ENCODE results near the gene ARHGAP26.

The ARHGAP26 gene

DNA sequence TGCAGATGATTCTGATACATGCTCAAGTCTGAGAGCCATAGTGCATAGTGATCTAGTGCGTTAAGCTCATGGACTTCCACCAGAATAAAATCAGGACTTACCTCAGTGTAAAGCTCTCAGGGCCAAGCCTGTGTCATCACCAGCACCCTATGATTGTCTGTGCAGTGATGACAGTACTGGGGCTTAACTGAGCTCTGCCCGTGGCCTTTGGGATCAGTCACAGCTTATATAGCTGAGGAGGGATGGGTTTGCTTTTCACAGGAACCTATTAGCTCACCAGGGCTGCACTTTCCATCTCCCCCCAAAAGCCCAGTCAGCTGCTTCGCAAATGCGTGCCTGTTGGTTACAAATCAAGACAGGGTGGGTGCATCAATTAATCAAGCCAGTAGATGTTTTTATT, 386.4 kb downstream of the ARHGAP26 start:
- no peak for DNase-seq (ENCODE audit: low read depth, low spot score)

DNA sequence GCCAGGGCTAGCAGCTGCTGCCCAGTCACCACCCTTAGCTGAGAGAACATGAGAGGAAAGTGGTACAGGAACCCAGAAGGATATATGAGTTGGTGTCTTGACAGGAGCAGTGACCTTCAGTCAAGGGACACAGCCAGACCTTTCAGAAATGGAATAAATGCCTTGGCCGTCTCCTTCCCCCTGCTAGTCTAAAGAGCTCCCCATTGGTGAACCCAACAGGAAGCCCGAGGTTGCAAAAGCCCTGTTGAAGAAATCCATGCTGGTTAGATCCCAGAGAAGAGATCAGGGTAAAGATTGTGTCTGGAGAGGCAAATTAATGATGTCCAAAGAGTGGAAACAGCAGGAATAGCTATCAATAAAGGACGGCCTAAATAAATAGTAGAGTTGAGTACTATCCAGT, 388.9 kb downstream of the ARHGAP26 start:
- no peak for DNase-seq (ENCODE audit: low read depth, low spot score)

DNA sequence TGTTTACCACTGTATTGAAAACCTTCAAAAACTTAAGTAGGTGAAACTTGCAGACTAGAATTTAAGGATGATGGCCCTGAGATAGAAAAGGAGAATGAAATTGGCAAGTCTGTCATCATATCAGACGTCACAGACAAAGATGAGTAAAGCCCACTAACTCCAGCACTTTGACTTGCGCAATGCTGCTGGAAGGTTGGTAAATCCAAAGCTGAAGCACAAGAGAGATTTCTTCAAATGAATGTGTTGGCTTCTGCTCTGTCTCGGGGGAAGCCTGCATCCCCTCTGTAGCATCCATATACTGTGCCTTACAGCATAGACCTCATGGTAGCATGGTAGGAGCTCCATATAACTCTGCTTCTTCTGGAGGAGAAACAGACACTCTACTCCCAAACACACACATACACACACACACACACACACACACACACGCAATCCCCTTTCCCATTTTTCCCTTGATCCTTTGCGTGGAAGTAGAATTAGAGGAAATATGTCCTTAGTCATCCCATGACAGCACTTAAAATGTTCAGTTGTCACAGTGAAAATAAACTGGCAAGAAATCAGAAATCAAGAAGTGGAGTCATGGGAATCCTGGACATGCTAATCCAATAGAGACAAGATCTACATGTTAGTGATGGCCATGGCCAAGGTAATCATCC, 391.8 kb downstream of the ARHGAP26 start:
- no peak for DNase-seq (ENCODE audit: low read depth, low spot score)

DNA sequence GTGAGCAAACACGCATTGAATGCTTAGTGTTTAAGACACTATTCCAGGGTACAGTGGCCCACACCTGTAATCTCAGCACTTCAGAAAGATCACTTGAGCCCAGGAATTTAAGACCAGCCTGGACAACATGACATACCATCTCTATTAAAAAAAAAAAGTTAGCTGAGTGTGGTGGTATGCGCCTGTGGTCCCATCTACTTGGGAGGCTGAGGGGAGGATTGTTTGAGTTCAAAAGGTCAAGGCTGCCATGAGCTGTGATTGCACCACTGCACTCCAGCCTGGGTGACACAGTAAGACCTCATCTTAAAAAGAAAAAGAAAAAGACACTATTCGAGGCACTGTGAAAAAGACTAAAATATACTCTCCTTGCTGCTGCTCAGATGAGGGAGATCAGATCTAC, 392.6 kb downstream of the ARHGAP26 start:
- DNase-seq (ENCODE audit: low read depth, low spot score) = no peak

DNA sequence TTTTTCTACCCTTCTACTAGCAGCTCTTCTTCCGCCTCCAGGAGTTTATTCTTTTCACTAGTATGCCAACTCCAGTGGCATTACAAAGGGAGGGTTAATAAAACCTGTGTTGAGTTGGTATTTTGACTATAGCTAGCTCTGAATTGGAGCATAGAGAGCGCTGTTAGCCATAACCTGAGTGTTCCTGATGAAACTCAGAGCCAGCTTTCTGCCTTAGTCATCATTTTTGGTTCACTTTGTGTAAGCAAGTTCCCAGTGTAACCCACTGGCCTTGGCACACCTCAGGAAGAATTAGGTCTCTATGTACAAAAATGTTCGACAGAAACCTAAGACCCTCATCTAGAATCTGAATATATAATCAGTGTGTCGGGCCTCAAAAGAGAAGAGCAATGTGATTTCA, 394.4 kb downstream of the ARHGAP26 start:
- DNase-seq (ENCODE audit: low read depth, low spot score) = no peak

DNA sequence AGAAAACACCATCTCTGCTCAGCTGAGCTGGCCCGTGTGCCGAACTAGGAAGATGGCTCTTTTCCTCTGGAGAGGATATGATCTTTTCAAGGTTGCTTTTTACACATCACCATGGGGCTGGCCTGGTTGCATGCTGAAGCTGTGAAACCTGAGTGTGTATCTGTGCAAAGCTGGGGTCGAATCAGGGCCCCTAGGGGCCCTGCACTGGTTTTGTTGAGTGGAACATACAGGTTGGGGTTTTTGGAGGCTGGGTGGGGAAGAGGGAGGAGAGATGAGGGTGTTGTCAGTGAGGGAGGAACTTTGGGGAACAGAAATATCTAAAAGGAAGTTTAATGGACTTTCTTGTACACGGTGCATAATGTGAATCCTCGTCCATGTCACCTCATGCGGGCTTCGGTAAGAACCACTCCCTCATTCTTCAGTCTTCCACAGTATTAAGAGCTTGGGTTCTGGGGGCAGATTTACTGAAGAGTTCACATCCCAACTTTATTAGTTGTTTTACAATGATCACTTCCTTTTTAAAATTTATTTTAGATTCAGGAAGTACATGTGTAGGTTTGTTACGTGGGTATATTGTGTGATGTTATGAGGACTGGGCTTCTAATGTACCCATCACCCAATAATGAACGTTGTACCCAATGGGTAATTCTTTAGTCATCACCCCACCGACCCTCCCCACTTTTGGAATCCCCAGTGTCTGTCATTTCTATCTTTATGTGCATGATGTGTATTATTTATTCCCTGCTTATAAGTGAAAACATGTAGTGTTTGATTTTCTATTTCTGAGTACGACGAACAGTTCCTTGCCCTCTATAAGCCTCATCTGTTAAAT, 395.1 kb downstream of the ARHGAP26 start:
- no peak for DNase-seq (ENCODE audit: low read depth, low spot score)

DNA sequence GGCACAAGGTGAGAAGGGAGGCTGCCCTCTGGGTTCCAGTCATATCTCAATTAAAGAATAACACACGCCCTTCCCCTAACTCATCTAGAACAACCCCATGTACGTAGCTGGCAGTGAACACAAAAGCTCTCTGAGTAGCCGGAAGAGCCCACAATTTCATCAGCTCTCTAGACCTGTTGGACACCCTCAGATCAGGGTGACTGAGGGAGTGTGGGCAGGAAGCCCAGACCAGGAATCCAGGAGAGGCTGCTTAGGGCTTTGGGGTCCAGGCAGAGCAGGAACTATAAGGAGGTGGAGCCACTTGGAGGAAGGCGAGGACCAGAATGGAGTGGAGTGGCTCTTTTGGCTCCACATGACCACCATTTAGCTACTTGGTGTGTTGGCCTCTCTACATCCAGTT, 395.9 kb downstream of the ARHGAP26 start:
- no peak for DNase-seq (ENCODE audit: low read depth, low spot score)

DNA sequence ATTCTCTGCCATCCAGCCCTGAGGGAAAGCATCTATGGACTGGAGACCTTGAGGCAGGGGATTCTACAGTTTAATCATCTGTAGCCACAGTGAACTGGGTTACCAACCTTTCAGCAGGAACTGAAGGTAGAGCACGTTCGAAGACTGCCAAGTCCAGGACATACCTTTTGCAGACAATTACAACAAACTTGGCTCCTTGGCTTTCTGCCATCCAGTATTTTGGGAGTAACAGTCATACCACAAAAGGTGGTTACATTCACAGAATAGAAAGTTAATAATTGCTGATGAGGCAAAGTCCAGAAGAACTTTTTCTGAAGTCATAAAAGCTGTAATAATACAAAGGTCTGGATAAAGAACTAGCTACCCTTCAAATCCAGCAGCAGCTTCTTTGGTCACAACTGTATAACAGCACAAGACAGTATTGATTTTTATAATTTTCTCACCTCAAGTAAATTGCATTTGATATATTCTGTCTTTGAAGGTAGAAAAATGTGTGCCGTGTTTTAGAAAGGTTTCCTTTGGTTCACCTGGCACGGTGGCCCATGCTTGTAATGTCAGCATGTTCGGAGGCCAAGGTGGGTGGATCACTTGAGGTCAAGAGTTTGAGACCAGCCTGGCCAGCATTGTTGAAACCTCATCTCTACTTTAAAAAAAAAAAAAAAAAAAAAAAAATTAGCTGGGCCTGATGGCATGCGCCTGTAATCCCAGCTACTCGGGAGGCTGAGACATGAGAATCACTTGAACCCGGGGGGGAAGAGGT, 396.7 kb downstream of the ARHGAP26 start:
- no peak for DNase-seq (ENCODE audit: low read depth, low spot score)

DNA sequence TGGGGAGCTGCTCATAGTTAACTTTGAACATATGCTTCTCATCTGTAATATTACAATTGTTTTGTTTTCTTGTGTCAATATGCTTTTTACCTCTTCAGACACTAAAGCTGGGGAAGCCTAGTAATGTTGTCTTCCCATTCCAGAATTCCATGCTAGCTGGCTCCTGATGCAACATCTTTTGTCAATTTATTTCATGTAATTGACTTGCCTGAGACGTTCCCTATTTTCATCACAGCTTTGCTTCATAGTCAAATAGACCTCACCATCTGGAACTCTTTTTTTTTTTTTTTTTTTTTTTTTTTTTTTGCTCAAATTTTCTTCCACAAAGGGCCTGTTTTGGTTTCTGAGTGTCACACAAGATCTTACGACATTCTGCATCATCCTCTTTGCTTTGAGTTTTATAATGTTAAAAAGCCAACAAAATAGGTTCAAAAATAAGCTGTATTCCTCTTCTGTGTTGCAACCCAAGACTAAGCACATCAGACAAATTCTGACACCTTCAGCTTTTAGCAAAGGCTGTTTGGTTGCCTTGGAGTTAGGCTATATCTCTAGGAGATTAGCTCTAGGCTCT, 398.1 kb downstream of the ARHGAP26 start:
- DNase-seq (ENCODE audit: low read depth, low spot score) = no peak

DNA sequence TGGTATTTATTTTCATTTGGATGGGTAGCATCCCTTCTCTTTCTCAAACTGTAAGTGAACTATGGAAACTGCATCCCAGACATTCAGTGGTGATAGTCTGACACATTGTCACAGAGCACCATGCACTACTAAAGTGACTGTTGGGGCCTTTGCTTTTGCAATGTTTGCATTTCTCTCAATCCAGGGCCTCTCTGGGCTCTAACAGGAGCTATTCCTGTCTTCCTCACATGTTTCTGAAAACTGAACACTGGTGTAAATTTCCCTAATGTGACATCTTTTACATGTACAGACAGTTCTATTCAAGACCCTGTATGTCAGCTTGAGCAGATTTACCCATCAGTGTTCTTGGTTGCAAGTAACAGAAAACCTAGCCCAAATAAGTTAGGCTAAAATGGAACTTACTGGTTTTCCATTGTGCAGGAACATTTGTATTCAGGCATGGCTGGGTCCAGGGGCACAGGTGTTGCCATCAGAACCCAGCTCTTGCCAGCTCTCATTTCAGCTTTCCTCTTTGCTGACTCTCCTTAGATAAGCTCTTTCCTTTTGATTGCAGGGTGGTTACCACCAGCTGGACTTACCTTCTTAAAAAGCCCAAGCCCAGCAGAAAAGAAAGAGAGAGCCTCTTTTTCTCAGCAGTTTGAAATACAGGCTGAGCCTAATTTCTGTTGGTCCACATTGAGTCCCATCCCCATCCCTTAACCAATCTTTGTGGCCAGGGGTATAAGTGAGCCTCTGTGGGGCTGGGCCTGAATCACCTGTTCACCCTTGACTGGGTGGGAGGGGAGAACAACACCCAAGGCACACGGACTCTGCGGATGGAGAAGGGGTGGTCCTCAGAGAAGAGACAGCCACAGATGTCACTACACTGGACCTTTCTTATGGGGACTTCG, 399.0 kb downstream of the ARHGAP26 start:
- no peak for DNase-seq (ENCODE audit: low read depth, low spot score)

DNA sequence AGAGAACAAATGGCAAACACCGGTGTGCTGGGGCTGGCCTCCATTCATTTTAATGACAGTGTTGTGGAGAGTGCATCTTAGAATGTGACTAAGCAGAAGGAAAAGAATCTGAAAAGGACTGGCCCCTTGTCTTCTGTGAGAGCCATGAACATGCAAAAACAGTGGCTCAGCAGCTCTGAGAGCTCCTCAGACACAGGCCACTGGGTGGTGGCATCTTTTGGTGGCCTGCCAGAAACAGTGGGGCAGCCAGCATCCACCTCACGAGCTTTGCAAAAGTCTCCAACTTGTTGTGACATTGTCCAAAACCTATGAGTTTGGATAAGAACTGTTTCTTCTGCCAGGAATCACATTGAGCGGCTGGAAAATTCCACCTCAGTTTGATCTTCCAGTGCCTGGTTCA, 399.9 kb downstream of the ARHGAP26 start:
- no peak for DNase-seq (ENCODE audit: low read depth, low spot score)

DNA sequence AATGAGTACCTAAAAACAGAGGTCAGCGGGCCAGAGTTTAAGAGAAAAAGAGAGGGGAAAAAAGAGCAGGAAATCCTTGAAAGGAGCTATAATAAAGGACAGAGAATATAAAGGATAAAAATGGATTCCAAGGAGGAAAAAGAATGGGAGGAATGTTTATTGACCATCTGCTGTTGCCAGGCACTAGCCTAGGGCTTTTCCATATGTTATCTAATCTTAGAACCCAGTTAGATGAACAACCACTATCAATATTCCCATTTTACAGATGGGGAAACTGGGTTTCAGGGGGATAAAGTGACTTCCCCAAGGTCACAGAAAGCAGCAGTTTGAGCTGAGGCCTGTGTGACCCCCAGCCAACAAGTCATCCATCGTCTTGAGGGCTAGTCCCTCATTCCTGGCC, 400.8 kb downstream of the ARHGAP26 start:
- DNase-seq (ENCODE audit: low read depth, low spot score) = no peak

DNA sequence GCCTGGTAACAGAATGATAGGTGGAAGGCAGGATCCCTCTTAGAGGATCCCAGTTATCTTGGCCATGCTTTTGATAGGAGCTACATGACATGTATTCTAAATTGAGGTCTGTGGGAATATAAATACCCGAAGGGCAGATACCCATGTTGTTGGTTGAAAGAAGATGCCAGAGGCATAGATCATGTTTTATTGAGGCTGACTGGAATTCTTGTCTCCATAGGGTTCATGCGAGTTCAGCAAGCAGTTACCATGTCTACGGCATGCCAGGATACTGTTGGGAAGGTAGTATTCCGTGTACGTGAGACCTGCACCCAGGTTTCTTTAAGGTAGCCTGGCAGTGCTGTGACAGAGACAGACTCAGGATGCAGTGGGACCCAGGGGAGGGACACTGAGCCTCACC, 402.6 kb downstream of the ARHGAP26 start:
- no peak for DNase-seq (ENCODE audit: low read depth, low spot score)

DNA sequence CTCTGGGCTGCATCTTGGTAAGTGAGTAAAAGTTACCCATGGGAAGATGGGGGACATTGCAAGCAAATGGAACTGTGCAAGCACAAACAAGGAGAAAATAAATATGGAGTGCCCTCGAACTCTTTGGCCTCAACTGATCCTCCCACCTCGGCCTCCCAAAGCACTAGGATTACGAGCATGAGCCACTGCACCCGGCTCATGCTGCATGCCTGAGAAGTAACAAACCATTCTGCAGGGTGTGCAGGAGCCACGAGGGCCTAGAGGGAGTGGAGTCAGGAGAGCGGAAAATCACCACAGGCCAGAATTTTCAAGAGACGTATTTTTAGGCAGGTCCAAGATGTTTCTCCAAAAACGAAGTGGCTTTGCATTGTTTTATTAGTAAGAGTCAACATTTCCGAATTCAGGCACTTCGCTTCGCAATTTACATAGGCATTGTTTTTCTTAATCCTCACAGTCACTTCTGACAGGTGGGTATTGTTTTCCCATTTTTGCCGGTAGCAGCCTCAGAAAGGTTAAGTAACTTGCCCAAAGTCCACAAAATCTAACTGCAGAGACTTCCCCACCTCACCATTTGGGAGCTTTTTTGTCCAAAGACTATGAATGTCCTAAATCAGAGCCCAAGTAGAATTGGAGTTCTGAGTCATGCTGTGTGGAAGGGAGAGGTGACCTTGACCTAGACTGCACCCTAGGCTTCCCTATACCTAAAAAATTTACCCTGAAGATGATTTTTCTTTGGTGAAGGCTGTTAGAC, 403.1 kb downstream of the ARHGAP26 start:
- DNase-seq (ENCODE audit: low read depth, low spot score) = no peak

DNA sequence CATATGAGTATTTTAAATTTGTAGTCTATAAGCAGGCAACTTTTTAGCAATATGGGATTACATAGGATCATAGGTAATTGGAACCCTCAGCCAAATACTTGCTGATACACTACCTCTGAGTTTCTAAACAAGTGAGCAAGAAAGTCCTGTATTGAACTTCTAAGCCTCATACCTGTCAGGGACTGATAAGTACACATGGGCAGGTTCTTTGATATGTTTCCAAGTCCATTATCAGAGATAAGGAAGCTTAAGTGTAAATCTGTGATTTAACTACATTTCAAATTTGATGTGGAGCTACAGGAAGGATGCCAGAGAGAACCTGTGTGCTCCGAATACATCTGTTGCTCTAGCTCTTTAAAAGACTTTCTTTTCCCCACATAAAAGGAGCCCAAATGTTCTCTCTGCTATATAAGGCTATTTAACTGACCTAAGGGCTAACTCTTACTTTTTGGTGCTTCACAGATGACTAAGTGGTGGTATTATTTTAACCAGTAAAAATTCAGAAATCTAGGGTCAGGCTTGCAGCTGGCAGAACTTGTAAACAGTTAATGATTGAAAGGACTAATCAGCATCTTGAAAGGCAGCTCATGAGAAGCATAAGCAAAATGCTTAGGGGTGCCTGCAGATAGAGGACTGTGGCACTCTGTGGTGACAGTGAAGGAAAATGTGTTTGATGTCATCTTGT, 404.7 kb downstream of the ARHGAP26 start:
- no peak for DNase-seq (ENCODE audit: low read depth, low spot score)

DNA sequence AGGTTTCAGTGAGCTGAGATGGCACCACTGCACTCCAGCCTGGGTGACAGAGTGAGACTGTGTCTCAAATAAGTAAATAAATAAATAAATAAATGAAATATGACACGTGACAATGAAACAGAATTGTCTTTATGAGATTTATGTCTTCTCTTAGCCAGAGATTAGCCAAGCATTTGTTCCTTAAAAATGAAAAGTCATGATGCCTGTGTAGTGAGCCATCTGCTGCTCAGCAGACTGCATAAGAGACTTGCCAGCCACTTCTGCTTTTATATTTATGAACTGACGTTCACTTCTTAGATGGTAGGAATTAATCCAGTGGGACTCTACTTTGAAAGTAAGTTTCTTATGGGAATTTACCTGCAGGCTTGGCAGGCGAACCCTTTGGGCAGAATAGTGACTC, 405.9 kb downstream of the ARHGAP26 start:
- no peak for DNase-seq (ENCODE audit: low read depth, low spot score)

DNA sequence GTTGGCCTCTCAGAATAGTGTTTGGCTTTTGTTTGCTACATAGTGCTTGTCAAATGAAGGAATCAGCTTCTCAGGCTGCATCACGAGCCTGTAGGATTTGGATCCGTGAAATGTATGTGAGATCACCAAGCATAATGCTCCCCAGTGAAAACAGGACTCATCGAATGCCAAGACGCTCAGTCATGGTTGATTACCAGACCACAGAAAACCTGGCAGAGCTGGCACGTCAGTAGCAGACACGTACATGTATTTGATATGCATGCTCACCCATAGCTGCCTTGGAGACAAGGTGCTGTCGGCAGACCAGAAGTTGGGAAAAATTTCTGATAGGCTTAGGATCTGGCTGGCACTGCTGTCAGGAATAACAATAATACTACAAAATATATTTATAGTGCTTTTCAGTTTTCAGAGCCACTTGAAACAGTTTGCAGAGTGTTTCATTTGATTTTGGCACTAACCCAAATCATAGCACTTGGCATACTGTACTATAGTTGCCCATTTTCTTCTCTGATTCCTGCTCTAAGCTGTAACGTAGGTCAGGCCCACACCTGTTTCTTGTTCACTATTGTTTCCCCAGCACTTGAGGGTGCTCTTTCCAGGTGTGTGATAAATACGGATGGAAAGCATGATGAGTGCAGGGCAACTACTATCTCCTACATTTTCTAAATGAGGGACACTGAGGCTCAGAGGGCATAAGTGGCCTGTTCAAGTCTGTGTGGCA, 407.2 kb downstream of the ARHGAP26 start:
- DNase-seq (ENCODE audit: low read depth, low spot score) = no peak

DNA sequence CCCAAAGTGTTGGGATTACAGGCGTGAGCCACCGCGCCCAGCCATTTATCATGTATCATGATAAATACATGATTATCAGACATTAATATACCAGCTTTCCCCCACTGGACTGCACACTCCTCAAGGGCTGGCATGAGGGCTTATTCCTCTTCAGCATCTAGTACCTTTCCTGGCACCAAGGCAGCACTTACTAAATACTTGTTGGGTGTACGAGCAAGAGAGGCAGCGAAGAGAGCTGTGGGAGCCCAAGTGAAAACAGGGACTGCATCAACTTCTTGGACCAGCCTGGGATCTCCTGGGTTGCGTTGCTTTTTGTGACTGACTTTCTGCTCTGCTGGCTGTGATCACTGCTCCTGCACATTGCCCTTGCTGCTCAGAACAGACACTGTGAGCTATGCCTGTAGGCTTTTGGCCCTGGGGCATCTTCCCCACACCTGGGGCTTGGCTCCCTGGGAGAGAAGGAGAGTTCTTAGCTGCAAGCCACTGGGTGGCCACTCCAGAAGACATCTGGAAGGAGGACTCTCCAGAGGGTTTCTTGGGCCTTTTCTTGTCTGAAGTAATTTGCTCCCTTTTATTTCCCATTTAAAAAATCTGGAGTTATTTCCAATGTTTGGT, 409.1 kb downstream of the ARHGAP26 start:
- DNase-seq (ENCODE audit: low read depth, low spot score) = no peak

DNA sequence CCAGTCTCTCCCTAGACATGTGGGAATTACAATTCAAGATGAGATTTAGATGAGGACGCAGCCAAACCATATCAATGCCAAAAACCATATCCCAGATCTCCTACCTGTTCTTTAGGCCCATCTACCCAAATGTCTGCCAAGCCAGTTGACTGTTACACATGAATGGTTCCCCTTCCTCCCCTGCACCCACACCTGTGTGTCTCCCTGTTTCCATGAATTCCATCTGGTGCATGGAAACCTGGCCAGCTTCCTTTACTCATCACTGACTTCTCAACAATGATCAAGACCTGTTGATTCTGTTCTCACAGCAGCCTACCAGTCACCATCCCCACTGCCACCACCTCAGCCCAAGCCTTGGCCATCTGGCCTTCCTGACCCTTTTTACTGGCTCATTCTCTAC, 410.6 kb downstream of the ARHGAP26 start:
- no peak for DNase-seq (ENCODE audit: low read depth, low spot score)

Data from iPS DF 19.7 (cell line).